Loucy (cell line): ENCODE data around the gene TIPRL.

Experiments used
- H2AFZ ChIP-seq: fragments of 200-600 bp; sonication (generic); 2 replicates; pipeline ENCODE4 v1.6.0; 2016; ENCODE audit warnings: antibody characterized with exemption, mild to moderate bottlenecking, low read length, moderate library complexity
- H3F3A ChIP-seq: fragments of 200-600 bp; 2 replicates; pipeline ENCODE4 v1.6.0; 2016; ENCODE audit warnings: antibody characterized with exemption, low read depth, mild to moderate bottlenecking
- H3K27me3 ChIP-seq: fragments of 200-600 bp; sonication (generic); 2 replicates; pipeline ENCODE4 v1.6.1; 2014; ENCODE audit warnings: low read length, mild to moderate bottlenecking; ENCODE audit not compliant: insufficient read depth, poor library complexity, severe bottlenecking
- H3K36me3 ChIP-seq: fragments of 200-600 bp; sonication (generic); 2 replicates; pipeline ENCODE4 v1.6.1; 2016; ENCODE audit warnings: low read length; ENCODE audit not compliant: insufficient read depth
- H3K4me1 ChIP-seq: fragments of 200-600 bp; sonication (generic); 2 replicates; pipeline ENCODE4 v1.5.1; 2014; ENCODE audit warnings: low read length, mild to moderate bottlenecking; ENCODE audit not compliant: insufficient read depth, poor library complexity, severe bottlenecking
- H3K4me2 ChIP-seq: fragments of 200-600 bp; sonication (generic); 2 replicates; pipeline ENCODE4 v1.6.0; 2014; ENCODE audit warnings: antibody characterized with exemption, low read length, low read depth, mild to moderate bottlenecking; ENCODE audit not compliant: poor library complexity, severe bottlenecking
- H3K4me3 ChIP-seq: fragments of 200-600 bp; sonication (generic); 2 replicates; pipeline ENCODE4 v1.5.1; 2014; ENCODE audit warnings: low read length, mild to moderate bottlenecking, mixed read lengths; ENCODE audit not compliant: poor library complexity, severe bottlenecking
- H3K79me2 ChIP-seq: fragments of 200-600 bp; sonication (generic); 2 replicates; pipeline ENCODE4 v1.6.1; 2014; ENCODE audit warnings: low read length; ENCODE audit not compliant: insufficient read depth
- H3K9ac ChIP-seq: fragments of 200-600 bp; sonication (generic); 2 replicates; pipeline ENCODE4 v1.6.0; 2014; ENCODE audit warnings: mild to moderate bottlenecking, low read depth, low read length, moderate library complexity; ENCODE audit not compliant: poor library complexity, severe bottlenecking
- H3K9me2 ChIP-seq: fragments of 200-600 bp; sonication (generic); replicated peaks from 2 replicates; pipeline ENCODE4 v1.6.1; 2016; ENCODE audit warnings: low read depth, low read length, mixed read lengths
- H3K9me3 ChIP-seq: fragments of 200-600 bp; sonication (generic); 2 replicates; pipeline ENCODE4 v1.6.1; 2014; ENCODE audit warnings: mild to moderate bottlenecking, antibody characterized with exemption, low read length, low read depth; ENCODE audit not compliant: insufficient read depth
- H4K20me1 ChIP-seq: fragments of 200-600 bp; sonication (generic); 2 replicates; pipeline ENCODE4 v1.6.0; 2014; ENCODE audit warnings: antibody characterized with exemption, low read length, mild to moderate bottlenecking; ENCODE audit not compliant: insufficient read depth, poor library complexity, severe bottlenecking
- CTCF ChIP-seq: fragments of 200-600 bp; sonication (generic); conservative IDR thresholded peaks from 2 replicates; pipeline ENCODE4 v1.5.1; 2014; ENCODE audit warnings: mild to moderate bottlenecking, antibody characterized with exemption, low read length
- EZH2phosphoT487 ChIP-seq: fragments of 200-600 bp; IDR thresholded peaks from 2 replicates; pipeline ENCODE4 v1.6.1; 2018; ENCODE audit warnings: antibody characterized with exemption, mild to moderate bottlenecking, moderate library complexity, borderline replicate concordance

TIPRL gene

GRCh38 chr1:168157638-168158037 is 21.1 kb upstream of the TIPRL start:
- no peak overlapping the region for H3K4me3 ChIP-seq
- no peaks in the 10 kb centered on the region for H3F3A ChIP-seq
- H2AFZ ChIP-seq = no peak overlapping the region
- no peaks in the 10 kb centered on the region for H3K79me2 ChIP-seq
- no peaks in the 10 kb centered on the region for H3K4me1 ChIP-seq
- peaks cover 19% of the 10 kb centered on the region; the same call in 1 of the 2 replicates for H3K9me3 ChIP-seq
- no peak overlapping the region for H3K9ac ChIP-seq
- no peaks in the 10 kb centered on the region for H3K9me2 ChIP-seq
- TF ChIP-seq CTCF = no peak
- TF ChIP-seq EZH2phosphoT487 = no peak
- peaks cover 25% of the 10 kb centered on the region for H3K27me3 ChIP-seq
- no peaks in the 10 kb centered on the region for H4K20me1 ChIP-seq
- H3K4me2 ChIP-seq = no peak overlapping the region
- H3K36me3 ChIP-seq = no peaks in the 10 kb centered on the region

GRCh38 chr1:168159251-168159650 is 19.5 kb upstream of the TIPRL start:
- H4K20me1 ChIP-seq = no peaks in the 10 kb centered on the region
- H2AFZ ChIP-seq = no peak overlapping the region
- no peak overlapping the region for H3K4me2 ChIP-seq
- H3F3A ChIP-seq = no peaks in the 10 kb centered on the region
- TF ChIP-seq CTCF (no peak), EZH2phosphoT487 (no peak)
- H3K27me3 ChIP-seq = peaks cover 25% of the 10 kb centered on the region
- H3K9me2 ChIP-seq = no peaks in the 10 kb centered on the region
- no peaks in the 10 kb centered on the region for H3K79me2 ChIP-seq
- H3K4me1 ChIP-seq = no peaks in the 10 kb centered on the region
- H3K9me3 ChIP-seq = peaks cover 19% of the 10 kb centered on the region; the same call in 1 of the 2 replicates
- H3K36me3 ChIP-seq = no peaks in the 10 kb centered on the region
- H3K9ac ChIP-seq = no peak overlapping the region
- H3K4me3 ChIP-seq = no peak overlapping the region

GRCh38 chr1:168159979-168160378 is 18.8 kb upstream of the TIPRL start:
- H3K36me3 ChIP-seq = no peaks in the 10 kb centered on the region
- TF ChIP-seq CTCF = no peak
- TF ChIP-seq EZH2phosphoT487 = no peak
- H2AFZ ChIP-seq = no peak overlapping the region
- no peak overlapping the region for H3K9ac ChIP-seq
- H3K9me2 ChIP-seq = no peaks in the 10 kb centered on the region
- H3K4me1 ChIP-seq = no peaks in the 10 kb centered on the region
- H4K20me1 ChIP-seq = no peaks in the 10 kb centered on the region
- H3K4me2 ChIP-seq = no peak overlapping the region
- H3K4me3 ChIP-seq = no peak overlapping the region
- H3F3A ChIP-seq = no peaks in the 10 kb centered on the region
- H3K9me3 ChIP-seq = peaks cover 19% of the 10 kb centered on the region; the same call in 1 of the 2 replicates
- H3K79me2 ChIP-seq = no peaks in the 10 kb centered on the region
- peaks cover 25% of the 10 kb centered on the region for H3K27me3 ChIP-seq
